PC-9 (cell line): ENCODE results near the gene ZNF785. TPM values are rescaled to one million over a fixed set of nuclear protein-coding genes. Genes with fewer than 3 reads are reported as not detected.

Source experiments
- BruUV-seq: library from RNA; stranded (reverse); fragments of 400-500 nt; replicated peaks from 2 replicates; lab custom pipeline; 2021; lab: Mats Ljungman, UMichigan
- CTCF ChIA-PET: fragments of 300-600 bp; sonication (Branson Sonifier 250); formaldehyde crosslinking; loops from one replicate; lab custom pipeline; 2022; ENCODE audit warnings: antibody characterized with exemption; lab: Charles Lee
- POLR2A ChIA-PET: fragments of 300-600 bp; sonication (Branson Sonifier 250); formaldehyde crosslinking; loops from one replicate; lab custom pipeline; 2022; ENCODE audit warnings: antibody characterized with exemption; ENCODE audit not compliant: unreplicated experiment; lab: Charles Lee
- DNase-seq, 2 experiments: peaks; one replicate each; pipeline versions ENCODE4 v3.0.0 to v3.0.0-alpha.2; 2015 to 2022; ENCODE audit warnings: mixed read lengths in 1 of 2
- H2AFZ ChIP-seq: fragments of 200-600 bp; sonication (generic); 2 replicates; pipeline ENCODE4 v1.8.1; 2017; ENCODE audit warnings: antibody characterized with exemption
- H3F3A ChIP-seq: fragments of 200-600 bp; sonication (generic); 2 replicates; pipeline ENCODE4 v1.8.1; 2017; ENCODE audit warnings: antibody characterized with exemption, mild to moderate bottlenecking, low read depth; ENCODE audit not compliant: insufficient read depth
- H3K27ac ChIP-seq: fragments of 200-600 bp; sonication (generic); 2 replicates; pipeline ENCODE4 v1.6.1; 2016; ENCODE audit warnings: mixed run types
- H3K27me3 ChIP-seq: fragments of 200-600 bp; sonication (generic); 2 replicates; pipeline ENCODE4 v1.6.1; 2016; ENCODE audit warnings: low read depth, mixed run types; ENCODE audit not compliant: insufficient read depth
- H3K36me3 ChIP-seq: fragments of 200-600 bp; sonication (generic); 2 replicates; pipeline ENCODE4 v1.6.1; 2016; ENCODE audit warnings: low read depth, mixed run types
- H3K4me1 ChIP-seq: fragments of 200-600 bp; sonication (generic); replicated peaks from 2 replicates; pipeline ENCODE4 v1.6.1; 2016; ENCODE audit warnings: mixed run types; ENCODE audit not compliant: insufficient read depth
- H3K4me2 ChIP-seq: fragments of 200-600 bp; sonication (generic); 2 replicates; pipeline ENCODE4 v1.6.1; 2017; ENCODE audit warnings: mixed run types
- H3K4me3 ChIP-seq: fragments of 200-600 bp; sonication (generic); 2 replicates; pipeline ENCODE4 v1.6.1; 2016; ENCODE audit warnings: mixed run types
- H3K79me2 ChIP-seq: fragments of 200-600 bp; sonication (generic); 2 replicates; pipeline ENCODE4 v1.6.1; 2017; ENCODE audit warnings: low read depth, mixed run types
- H3K9me2 ChIP-seq: fragments of 200-600 bp; sonication (generic); 2 replicates; pipeline ENCODE4 v1.8.1; 2017; ENCODE audit warnings: mild to moderate bottlenecking; ENCODE audit not compliant: insufficient read depth
- H3K9me3 ChIP-seq: fragments of 200-600 bp; sonication (generic); 2 replicates; pipeline ENCODE4 v1.8.1; 2016; ENCODE audit warnings: low read depth; ENCODE audit not compliant: insufficient read depth
- H4K20me1 ChIP-seq: fragments of 200-600 bp; sonication (generic); 2 replicates; pipeline ENCODE4 v1.8.1; 2017; ENCODE audit not compliant: insufficient read depth
- EZH2 ChIP-seq: fragments of 200-600 bp; sonication (generic); IDR thresholded peaks from 2 replicates; pipeline ENCODE4 v1.8.0; 2017; ENCODE audit warnings: antibody characterized with exemption, low read depth
- intact Hi-C: fragments of 100-400 bp; cut with micrococcal nuclease; formaldehyde crosslinking; loops from one replicate; pipeline ENCODE4 v1.10.0; 2022; ENCODE audit not compliant: unreplicated experiment
- total RNA-seq: library from RNA; stranded (reverse); gene quantifications from 2 replicates; pipeline ENCODE4 v1.2.3, GENCODE V29; 2021
- TF ChIP-seq, protein P1 (sequence below): fragments of 200-600 bp; sonication (generic); conservative IDR thresholded peaks from 2 replicates; pipeline ENCODE4 v1.6.1; 2017; ENCODE audit warnings: mixed run types, antibody characterized with exemption, mild to moderate bottlenecking, moderate library complexity

Gene ZNF785
- total RNA-seq, 1 experiment from 2014 or later: 30.9 TPM

DNA sequence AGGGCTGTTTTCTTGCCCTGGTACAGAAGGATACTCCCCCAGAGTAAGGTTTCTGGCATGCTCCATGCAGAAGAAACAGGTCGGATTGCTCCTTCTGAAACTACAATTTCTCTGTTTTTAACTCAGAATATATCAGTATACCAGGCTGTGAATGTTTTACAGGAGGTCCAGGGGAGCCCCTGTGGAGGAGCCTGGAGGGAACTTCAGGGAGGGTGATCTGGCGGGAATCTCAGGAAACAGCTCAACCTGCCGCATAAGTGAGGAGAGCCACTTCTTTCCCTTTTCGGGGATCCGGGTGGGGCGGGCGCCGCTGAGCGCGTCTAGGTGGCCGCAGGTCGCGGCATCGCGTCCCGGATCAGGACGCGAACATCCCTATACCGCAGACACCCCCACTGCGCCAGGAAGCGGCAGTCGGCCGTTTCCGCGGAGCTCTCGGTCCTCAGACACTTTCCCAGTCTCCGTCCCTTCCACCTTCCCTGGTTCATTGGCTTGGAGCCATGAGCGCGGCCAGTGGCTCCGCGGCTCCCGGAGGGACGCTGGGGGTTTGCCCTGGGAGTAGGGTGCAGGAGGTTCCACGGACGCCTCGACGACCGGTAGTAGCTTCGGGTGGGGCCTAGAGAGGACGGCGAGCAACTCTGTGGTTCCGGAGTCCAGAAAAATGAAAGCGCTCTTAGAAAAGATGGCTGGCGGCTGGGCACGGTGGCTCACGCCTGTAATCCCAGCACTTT, 24.2 kb downstream of the ZNF785 start:
- no peaks in the 10 kb centered on the region for H3K9me3 ChIP-seq
- POLR2A ChIA-PET: interaction anchor here (0.5 to 0.7 kb wide), 4 partner anchors 25 to 97 kb away, joined by 3 to 17 read pairs (median 4); partner anchors contain the start of gene ZNF785

DNA sequence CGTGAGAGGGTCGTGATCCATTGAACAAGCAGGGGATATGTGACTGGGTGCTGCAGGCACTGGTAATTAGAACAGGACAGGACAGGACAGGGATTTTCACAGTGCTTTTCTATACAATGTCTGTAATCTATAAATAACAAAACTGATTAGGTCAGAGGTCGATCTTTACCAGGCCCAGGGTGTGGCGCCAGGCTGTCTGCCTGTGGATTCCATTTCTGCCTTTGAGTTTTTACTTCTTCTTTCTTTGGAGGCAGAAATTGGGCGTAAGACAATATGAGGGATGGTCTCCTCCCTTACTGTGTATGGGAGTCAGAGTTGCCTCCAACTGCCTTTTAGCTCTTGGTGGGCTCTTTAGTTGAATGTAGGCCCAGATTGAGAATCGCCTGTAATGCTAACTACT, 25.8 kb downstream of the ZNF785 start:
- no peaks in the 10 kb centered on the region for H3K9me3 ChIP-seq
- H3F3A ChIP-seq: peaks cover 16% of the 10 kb centered on the region; the same call in 1 of the 2 replicates
- ChIA-PET POLR2A (no interaction called here), CTCF (no interaction called here)
- no peak overlapping the region for H3K4me3 ChIP-seq
- H3K36me3 ChIP-seq: no peaks in the 10 kb centered on the region
- peaks cover 19% of the 10 kb centered on the region for H3K4me1 ChIP-seq
- no TSS peak for BruUV-seq
- no peak for DNase-seq
- H3K4me2 ChIP-seq: no peak overlapping the region
- no peak overlapping the region for H2AFZ ChIP-seq
- TF ChIP-seq, protein P1, sequence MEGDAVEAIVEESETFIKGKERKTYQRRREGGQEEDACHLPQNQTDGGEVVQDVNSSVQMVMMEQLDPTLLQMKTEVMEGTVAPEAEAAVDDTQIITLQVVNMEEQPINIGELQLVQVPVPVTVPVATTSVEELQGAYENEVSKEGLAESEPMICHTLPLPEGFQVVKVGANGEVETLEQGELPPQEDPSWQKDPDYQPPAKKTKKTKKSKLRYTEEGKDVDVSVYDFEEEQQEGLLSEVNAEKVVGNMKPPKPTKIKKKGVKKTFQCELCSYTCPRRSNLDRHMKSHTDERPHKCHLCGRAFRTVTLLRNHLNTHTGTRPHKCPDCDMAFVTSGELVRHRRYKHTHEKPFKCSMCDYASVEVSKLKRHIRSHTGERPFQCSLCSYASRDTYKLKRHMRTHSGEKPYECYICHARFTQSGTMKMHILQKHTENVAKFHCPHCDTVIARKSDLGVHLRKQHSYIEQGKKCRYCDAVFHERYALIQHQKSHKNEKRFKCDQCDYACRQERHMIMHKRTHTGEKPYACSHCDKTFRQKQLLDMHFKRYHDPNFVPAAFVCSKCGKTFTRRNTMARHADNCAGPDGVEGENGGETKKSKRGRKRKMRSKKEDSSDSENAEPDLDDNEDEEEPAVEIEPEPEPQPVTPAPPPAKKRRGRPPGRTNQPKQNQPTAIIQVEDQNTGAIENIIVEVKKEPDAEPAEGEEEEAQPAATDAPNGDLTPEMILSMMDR: no peak
- no peak for TF ChIP-seq EZH2
- H3K9me2 ChIP-seq: no peaks in the 10 kb centered on the region
- H3K79me2 ChIP-seq: peaks cover 19% of the 10 kb centered on the region
- no peaks in the 10 kb centered on the region for H4K20me1 ChIP-seq
- H3K27me3 ChIP-seq: no peaks in the 10 kb centered on the region
- H3K27ac ChIP-seq: no peak overlapping the region
- intact Hi-C loops: loop anchor here (2.0 to 10.0 kb wide), 3 partner anchors 13 to 205 kb away; partner anchors contain the start of genes CFAP119, RNF40 and ZNF768

More for the DNA sequence above, 24.2 kb downstream of the ZNF785 start:
- peak overlapping the region; percentile 54; the same call in 1 of the 2 replicates for H3K4me3 ChIP-seq
- H3K4me2 ChIP-seq: peak overlapping the region; percentile 75
- no peaks in the 10 kb centered on the region for H3K36me3 ChIP-seq
- intact Hi-C loops: no loop called here
- H2AFZ ChIP-seq: peak overlapping the region; percentile 76
- H3K4me1 ChIP-seq: peaks cover 19% of the 10 kb centered on the region
- peak in 1 of 2 experiments; percentile 53 for DNase-seq
- no peaks in the 10 kb centered on the region for H3K27me3 ChIP-seq
- H3F3A ChIP-seq: peaks cover 16% of the 10 kb centered on the region; the same call in 1 of the 2 replicates
- no peaks in the 10 kb centered on the region for H4K20me1 ChIP-seq
- CTCF ChIA-PET: interaction anchor here (0.6 to 1.2 kb wide), 3 partner anchors 20 to 131 kb away, joined by 3 to 5 read pairs (median 3); partner anchors contain the start of gene DCTPP1
- BruUV-seq: no TSS peak
- H3K79me2 ChIP-seq: peaks cover 15% of the 10 kb centered on the region
- TF ChIP-seq, protein P1: no peak
- no peaks in the 10 kb centered on the region for H3K9me2 ChIP-seq
- H3K27ac ChIP-seq: no peak overlapping the region

DNA sequence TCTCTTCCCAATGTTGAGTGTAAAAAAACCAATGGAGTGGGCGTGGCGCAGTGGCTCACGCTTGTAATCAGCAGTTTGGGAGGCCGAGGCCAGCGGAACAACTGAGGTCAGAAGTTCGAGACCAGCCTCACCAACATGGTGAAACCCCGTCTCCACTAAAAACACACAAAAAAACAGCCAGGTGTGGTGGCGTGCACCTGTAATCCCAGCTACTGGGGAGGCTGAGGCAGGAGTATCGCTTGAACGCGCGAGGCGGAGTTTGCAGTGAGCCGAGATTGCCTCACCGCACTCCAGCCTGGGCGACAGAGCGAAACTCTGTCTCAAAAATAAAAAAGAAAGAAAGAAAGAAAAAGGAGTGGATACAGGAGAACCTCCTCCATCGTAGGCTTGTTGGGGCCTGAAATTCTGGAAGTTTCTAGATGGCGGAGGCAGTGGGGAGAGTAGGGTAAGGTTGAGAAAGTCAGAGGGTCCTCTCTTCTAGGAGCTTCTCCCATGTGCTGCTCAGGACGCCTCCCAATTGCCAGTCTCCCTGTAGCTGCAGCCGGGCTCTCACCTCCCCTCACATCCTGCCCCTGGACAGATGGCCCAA, 26.6 kb downstream of the ZNF785 start:
- Histone ChIP-seq H4K20me1 (no peaks in the 10 kb centered on the region), H3F3A (peaks cover 16% of the 10 kb centered on the region; the same call in 1 of the 2 replicates), H2AFZ (peak overlapping the region; percentile 70), H3K36me3 (no peaks in the 10 kb centered on the region), H3K27me3 (no peaks in the 10 kb centered on the region), H3K4me2 (peak overlapping the region; percentile 96), H3K4me1 (peaks cover 19% of the 10 kb centered on the region), H3K9me2 (no peaks in the 10 kb centered on the region), H3K4me3 (peak overlapping the region; percentile 45; the same call in 1 of the 2 replicates), H3K79me2 (peaks cover 19% of the 10 kb centered on the region), H3K27ac (peak overlapping the region; percentile 51), H3K9me3 (no peaks in the 10 kb centered on the region)
- CTCF ChIA-PET: interaction anchor here (0.6 to 2.8 kb wide), 4 partner anchors 24 to 129 kb away, joined by 3 to 25 read pairs (median 4); partner anchors contain the start of genes DCTPP1 and ZNF747
- TSS peak; percentile 83 for BruUV-seq
- DNase-seq: no peak
- intact Hi-C loops: loop anchor here (1.0 to 10.0 kb wide), 6 partner anchors 14 to 206 kb away; partner anchors contain the start of genes CFAP119, FBRS, RNF40 and ZNF747
- TF ChIP-seq, protein P1: no peak
- no peak for TF ChIP-seq EZH2
- POLR2A ChIA-PET: interaction anchor here (0.5 to 1.0 kb wide), 14 partner anchors 9 to 580 kb away, joined by 3 to 21 read pairs (median 4); partner anchors contain the start of genes PPP4C, ZNF689 and ZNF747
